HG03565 (cell line): Measurements from ENCODE around the gene TSPAN18.

Experiments used
- ATAC-seq: cut with Tn5 transposase; IDR thresholded peaks from one replicate; pipeline ENCODE4 v1.9.1; 2021; ENCODE audit warnings: mild to moderate bottlenecking, moderate library complexity; ENCODE audit not compliant: unreplicated experiment

Gene TSPAN18

GRCh38 chr11:44880953-44881352 is 154.2 kb downstream of the TSPAN18 start:
- ATAC-seq, result no peak

- no peak for ATAC-seq
These were observed 156.5 kb downstream of the TSPAN18 start for GRCh38 chr11:44883277-44883676.

- ATAC-seq, result no peak
These were observed 157.3 kb downstream of the TSPAN18 start for GRCh38 chr11:44884056-44884455.

GRCh38 chr11:44885065-44885810 is 158.5 kb downstream of the TSPAN18 start:
- no peak for ATAC-seq

GRCh38 chr11:44885919-44886789 is 159.4 kb downstream of the TSPAN18 start:
- no peak for ATAC-seq

GRCh38 chr11:44886790-44887140 is 160.0 kb downstream of the TSPAN18 start:
- ATAC-seq, result no peak

- no peak for ATAC-seq
These were observed 160.9 kb downstream of the TSPAN18 start for GRCh38 chr11:44887636-44888035.

- ATAC-seq, result no peak
These were observed 162.5 kb downstream of the TSPAN18 start for GRCh38 chr11:44889266-44889665.

GRCh38 chr11:44892843-44893242 is 166.1 kb downstream of the TSPAN18 start:
- no peak for ATAC-seq

- no peak for ATAC-seq
These were observed 166.6 kb downstream of the TSPAN18 start for GRCh38 chr11:44893308-44893822.

GRCh38 chr11:44893846-44894617 is 167.3 kb downstream of the TSPAN18 start:
- ATAC-seq, result peak; percentile 51

- ATAC-seq, result no peak
These were observed 173.2 kb downstream of the TSPAN18 start for GRCh38 chr11:44899959-44900358.

GRCh38 chr11:44901120-44901633 is 174.4 kb downstream of the TSPAN18 start:
- ATAC-seq, result no peak

- no peak for ATAC-seq
These were observed 175.0 kb downstream of the TSPAN18 start for GRCh38 chr11:44901786-44902185.

- no peak for ATAC-seq
These were observed 176.3 kb downstream of the TSPAN18 start for GRCh38 chr11:44903035-44903434.

- no peak for ATAC-seq
These were observed 176.8 kb downstream of the TSPAN18 start for GRCh38 chr11:44903518-44903917.

- ATAC-seq, result no peak
These were observed 177.7 kb downstream of the TSPAN18 start for GRCh38 chr11:44904261-44905020.

- ATAC-seq, result no peak
These were observed 178.5 kb downstream of the TSPAN18 start for GRCh38 chr11:44905131-44905866.

GRCh38 chr11:44906649-44907048 is 179.9 kb downstream of the TSPAN18 start:
- ATAC-seq, result no peak

- no peak for ATAC-seq
These were observed 182.8 kb downstream of the TSPAN18 start for GRCh38 chr11:44909557-44909956.
